Measurements from ENCODE around the gene ARHGAP26. TPM values are rescaled to one million over a fixed set of nuclear protein-coding genes. Genes with fewer than 3 reads are reported as not detected.

ARHGAP26 gene
- total RNA-seq, 1 experiment from 2014 or later, result 34.5 TPM

GRCh38 chr5:143041461-143041860 lies 271.3 kb downstream of the ARHGAP26 start:
- peaks cover 11 to 29% of the 10 kb centered on the region in 2 experiments for H3K4me1 ChIP-seq (ENCODE audit: control insufficient read depth in 1 of 2, insufficient read depth in 2 of 2, low read length in 2 of 2)
- H3K27ac ChIP-seq (ENCODE audit: low read depth, low read length), result no peak overlapping the region

GRCh38 chr5:143041972-143042770 lies 272.0 kb downstream of the ARHGAP26 start:
- intact Hi-C loops (cut with micrococcal nuclease), result no loop called here
- Histone ChIP-seq H3K27ac (ENCODE audit: low read depth, low read length) (no peak overlapping the region), H3K27me3 (ENCODE audit: insufficient read depth, low read length) (no peaks in the 10 kb centered on the region), H3K9me2 (ENCODE audit: insufficient read depth) (no peaks in the 10 kb centered on the region), H3K9me3 (ENCODE audit: control insufficient read depth in 1 of 2, insufficient read depth in 1 of 2, low read depth in 1 of 2, low read length in 2 of 2) (no peaks in the 10 kb centered on the region), H4K20me1 (ENCODE audit: insufficient read depth) (no peaks in the 10 kb centered on the region), H2AFZ (ENCODE audit: low read depth, low read length, poor library complexity, severe bottlenecking) (no peak overlapping the region), H3K4me3 (replicated peaks in 1 of 2; ENCODE audit: low read depth in 1 of 2, low read length in 2 of 2) (no peak overlapping the region), H3K36me3 (ENCODE audit: control insufficient read depth in 1 of 2, insufficient read depth in 2 of 2, low read length in 2 of 2) (no peaks in the 10 kb centered on the region), H3K4me1 (ENCODE audit: control insufficient read depth in 1 of 2, insufficient read depth in 2 of 2, low read length in 2 of 2) (peaks cover 9 to 22% of the 10 kb centered on the region in 2 experiments), H3K79me2 (ENCODE audit: insufficient read depth, low read length) (no peaks in the 10 kb centered on the region), H3K4me2 (ENCODE audit: low read length) (peak overlapping the region; percentile 48), H3K9ac (ENCODE audit: low read length) (no peak overlapping the region; the same call in 1 of the 2 replicates)
- DNase-seq (ENCODE audit: low read depth, low spot score) (no peak), ATAC-seq (peak; percentile 69)
- RAD21 ChIA-PET (ENCODE audit: low non-redundant PET in 1 of 2, low total read pairs in 2 of 2, uncharacterized antibody in 2 of 2, unreplicated experiment in 2 of 2), result no interaction called here
- BruUV-seq (replicated peaks), result no TSS peak
- TF ChIP-seq SP1 (IDR thresholded peaks at IDR 0.05; ENCODE audit: low read depth) (0 out of 2 replicates have a peak, but pooled peaks have one; percentile 6), FOSL1 (IDR thresholded peaks at IDR 0.05; ENCODE audit: low read depth) (no peak), EGR1 (IDR thresholded peaks at IDR 0.05; ENCODE audit: low read depth) (no peak)
- POLR2A ChIA-PET, result interaction anchor here (0.6 kb wide), 1 partner anchor 140 kb away, joined by 3 read pairs; no protein-coding TSS in a partner anchor
- CTCF ChIA-PET, result no interaction called here

More at GRCh38 chr5:143041461-143041860, 271.3 kb downstream of the ARHGAP26 start:
- no peaks in the 10 kb centered on the region for H4K20me1 ChIP-seq (ENCODE audit: insufficient read depth)
- no peaks in the 10 kb centered on the region for H3K27me3 ChIP-seq (ENCODE audit: insufficient read depth, low read length)
- ChIA-PET RAD21 (ENCODE audit: low non-redundant PET in 1 of 2, low total read pairs in 2 of 2, uncharacterized antibody in 2 of 2, unreplicated experiment in 2 of 2) (no interaction called here), CTCF (no interaction called here), POLR2A (interaction anchor here (0.6 kb wide), 1 partner anchor 141 kb away, joined by 3 read pairs; no protein-coding TSS in a partner anchor)
- H3K9ac ChIP-seq (ENCODE audit: low read length), result no peak overlapping the region
- peak overlapping the region; percentile 48; the same call in 1 of the 2 replicates for H3K4me2 ChIP-seq (ENCODE audit: low read length)
- H3K9me2 ChIP-seq (ENCODE audit: insufficient read depth), result no peaks in the 10 kb centered on the region
- TF ChIP-seq, protein P1, sequence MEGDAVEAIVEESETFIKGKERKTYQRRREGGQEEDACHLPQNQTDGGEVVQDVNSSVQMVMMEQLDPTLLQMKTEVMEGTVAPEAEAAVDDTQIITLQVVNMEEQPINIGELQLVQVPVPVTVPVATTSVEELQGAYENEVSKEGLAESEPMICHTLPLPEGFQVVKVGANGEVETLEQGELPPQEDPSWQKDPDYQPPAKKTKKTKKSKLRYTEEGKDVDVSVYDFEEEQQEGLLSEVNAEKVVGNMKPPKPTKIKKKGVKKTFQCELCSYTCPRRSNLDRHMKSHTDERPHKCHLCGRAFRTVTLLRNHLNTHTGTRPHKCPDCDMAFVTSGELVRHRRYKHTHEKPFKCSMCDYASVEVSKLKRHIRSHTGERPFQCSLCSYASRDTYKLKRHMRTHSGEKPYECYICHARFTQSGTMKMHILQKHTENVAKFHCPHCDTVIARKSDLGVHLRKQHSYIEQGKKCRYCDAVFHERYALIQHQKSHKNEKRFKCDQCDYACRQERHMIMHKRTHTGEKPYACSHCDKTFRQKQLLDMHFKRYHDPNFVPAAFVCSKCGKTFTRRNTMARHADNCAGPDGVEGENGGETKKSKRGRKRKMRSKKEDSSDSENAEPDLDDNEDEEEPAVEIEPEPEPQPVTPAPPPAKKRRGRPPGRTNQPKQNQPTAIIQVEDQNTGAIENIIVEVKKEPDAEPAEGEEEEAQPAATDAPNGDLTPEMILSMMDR (IDR thresholded peaks at IDR 0.05 in 2 of 3, conservative IDR thresholded peaks at IDR 0.05 in 1 of 3; ENCODE audit: borderline replicate concordance in 1 of 3, insufficient read depth in 1 of 3, low read depth in 2 of 3, low read length in 2 of 3), result no peak
- no peak for TF ChIP-seq SIN3A (IDR thresholded peaks at IDR 0.05; ENCODE audit: low read depth)
- no peak for DNase-seq (ENCODE audit: low read depth, low spot score)
- no peaks in the 10 kb centered on the region for H3K36me3 ChIP-seq (ENCODE audit: control insufficient read depth in 1 of 2, insufficient read depth in 2 of 2, low read length in 2 of 2)
- H2AFZ ChIP-seq (ENCODE audit: low read depth, low read length, poor library complexity, severe bottlenecking), result no peak overlapping the region
- no peak for ATAC-seq
- H3K9me3 ChIP-seq (ENCODE audit: control insufficient read depth in 1 of 2, insufficient read depth in 1 of 2, low read depth in 1 of 2, low read length in 2 of 2), result no peaks in the 10 kb centered on the region
- no peaks in the 10 kb centered on the region for H3K79me2 ChIP-seq (ENCODE audit: insufficient read depth, low read length)
- no peak overlapping the region for H3K4me3 ChIP-seq (replicated peaks in 1 of 2; ENCODE audit: low read depth in 1 of 2, low read length in 2 of 2)
- intact Hi-C loops (cut with micrococcal nuclease), result no loop called here
- BruUV-seq (replicated peaks), result no TSS peak
